Activated CD8-positive, alpha-beta T cell treated with anti-CD3 and anti-CD28 coated beads for 36 hours (primary cell): ENCODE data around the gene PGRMC2. TPM values are rescaled to one million over a fixed set of nuclear protein-coding genes. Genes with fewer than 3 reads are reported as not detected.

Experiments
- ATAC-seq: fragments of 200-7000 bp; cut with Tn5 transposase; one replicate; pipeline ENCODE4 v1.10.0; 2021; ENCODE audit warnings: mild to moderate bottlenecking, moderate library complexity
- CTCF ChIA-PET: fragments of 350-600 bp; sonication (Branson Sonifier 250); formaldehyde crosslinking; loops from one replicate; lab custom pipeline; 2021; ENCODE audit warnings: antibody characterized with exemption; lab: Charles Lee
- POLR2A ChIA-PET: fragments of 350-600 bp; sonication (Branson Sonifier 250); formaldehyde crosslinking; loops from one replicate; lab custom pipeline; 2021; ENCODE audit warnings: antibody characterized with exemption; lab: Charles Lee
- DNase-seq: peaks from one replicate; pipeline ENCODE4 v3.0.0-alpha.2; 2020
- H3K27ac Mint-ChIP-seq: one replicate; pipeline ENCODE4 v1.8.0; 2021; ENCODE audit warnings: mild to moderate bottlenecking, mixed read lengths
- H3K27me3 Mint-ChIP-seq: one replicate; pipeline ENCODE4 v1.8.0; 2021; ENCODE audit warnings: mixed read lengths
- H3K36me3 Mint-ChIP-seq: one replicate; pipeline ENCODE4 v1.8.0; 2021; ENCODE audit warnings: low read depth, mixed read lengths
- H3K4me1 Mint-ChIP-seq: one replicate; pipeline ENCODE4 v1.8.0; 2021; ENCODE audit warnings: low read depth, mixed read lengths
- H3K4me3 Mint-ChIP-seq: one replicate; pipeline ENCODE4 v1.8.0; 2021; ENCODE audit warnings: mild to moderate bottlenecking, moderate library complexity, mixed read lengths
- H3K9me3 Mint-ChIP-seq: one replicate; pipeline ENCODE4 v1.8.0; 2021; ENCODE audit warnings: mixed read lengths
- CTCF ChIP-seq: fragments of 200-600 bp; IDR thresholded peaks from one replicate; pipeline ENCODE4 v1.8.0; 2022; ENCODE audit warnings: antibody characterized with exemption, mild to moderate bottlenecking
- intact Hi-C: fragments of 100-400 bp; cut with micrococcal nuclease; formaldehyde crosslinking; loops from one replicate; pipeline ENCODE4 v1.10.0; 2022
- total RNA-seq, 2 experiments: library from RNA; stranded (reverse); gene quantifications; one replicate each; pipeline ENCODE4 v1.2.3, GENCODE V29; 2021

The PGRMC2 gene
- total RNA-seq, 2 experiments from 2014 or later, result 51.2 to 53.5 TPM

- Mint-ChIP-seq H3K4me3 (no peak overlapping the region), H3K4me1 (no peaks in the 10 kb centered on the region), H3K27me3 (no peaks in the 10 kb centered on the region), H3K36me3 (peaks cover 18% of the 10 kb centered on the region), H3K27ac (no peak overlapping the region), H3K9me3 (no peaks in the 10 kb centered on the region)
- POLR2A ChIA-PET, result no interaction called here
- TF ChIP-seq CTCF, result no peak
- DNase-seq, result no peak
- ATAC-seq, result no peak
- CTCF ChIA-PET, result no interaction called here
- intact Hi-C loops, result no loop called here
Observed at GRCh38 chr4:128303405-128303785, 15.8 kb upstream of the PGRMC2 start.

- H3K27ac Mint-ChIP-seq, result no peak overlapping the region
- no peaks in the 10 kb centered on the region for H3K4me1 Mint-ChIP-seq
- H3K36me3 Mint-ChIP-seq, result peaks cover 18% of the 10 kb centered on the region
- H3K27me3 Mint-ChIP-seq, result no peaks in the 10 kb centered on the region
- ChIA-PET POLR2A (no interaction called here), CTCF (no interaction called here)
- intact Hi-C loops, result no loop called here
- H3K9me3 Mint-ChIP-seq, result no peaks in the 10 kb centered on the region
- DNase-seq, result no peak
- no peak for TF ChIP-seq CTCF
- H3K4me3 Mint-ChIP-seq, result no peak overlapping the region
- no peak for ATAC-seq
Observed at GRCh38 chr4:128301979-128302378, 14.4 kb upstream of the PGRMC2 start.

- no peak for ATAC-seq
- no peak for TF ChIP-seq CTCF
- intact Hi-C loops, result no loop called here
- H3K4me1 Mint-ChIP-seq, result no peaks in the 10 kb centered on the region
- no peaks in the 10 kb centered on the region for H3K27me3 Mint-ChIP-seq
- POLR2A ChIA-PET, result no interaction called here
- H3K27ac Mint-ChIP-seq, result no peak overlapping the region
- no peak for DNase-seq
- no peak overlapping the region for H3K4me3 Mint-ChIP-seq
- CTCF ChIA-PET, result no interaction called here
- peaks cover 15% of the 10 kb centered on the region for H3K36me3 Mint-ChIP-seq
- H3K9me3 Mint-ChIP-seq, result no peaks in the 10 kb centered on the region
Observed at GRCh38 chr4:128299848-128300247, 12.2 kb upstream of the PGRMC2 start.

GRCh38 chr4:128298852-128299251, 11.2 kb upstream of the PGRMC2 start:
- POLR2A ChIA-PET, result no interaction called here
- CTCF ChIA-PET, result no interaction called here
- DNase-seq, result no peak
- no peak for TF ChIP-seq CTCF
- H3K27me3 Mint-ChIP-seq, result no peaks in the 10 kb centered on the region
- peaks cover 15% of the 10 kb centered on the region for H3K36me3 Mint-ChIP-seq
- no peak overlapping the region for H3K4me3 Mint-ChIP-seq
- no peaks in the 10 kb centered on the region for H3K9me3 Mint-ChIP-seq
- H3K27ac Mint-ChIP-seq, result no peak overlapping the region
- intact Hi-C loops, result no loop called here
- no peaks in the 10 kb centered on the region for H3K4me1 Mint-ChIP-seq
- ATAC-seq, result peak; percentile 69

GRCh38 chr4:128298146-128298758, 10.6 kb upstream of the PGRMC2 start:
- Mint-ChIP-seq H3K4me1 (no peaks in the 10 kb centered on the region), H3K27ac (no peak overlapping the region), H3K4me3 (no peak overlapping the region), H3K36me3 (peaks cover 15% of the 10 kb centered on the region), H3K9me3 (no peaks in the 10 kb centered on the region), H3K27me3 (no peaks in the 10 kb centered on the region)
- TF ChIP-seq CTCF, result no peak
- ChIA-PET POLR2A (no interaction called here), CTCF (no interaction called here)
- intact Hi-C loops, result no loop called here
- ATAC-seq (no peak), DNase-seq (no peak)
